Nephron (organoid): ENCODE data around the gene NUP85.
A peak's percentile ranks its signal among the peaks of the same experiment; 100 is the strongest.
"Not testable (repeated sequence)": the region's sequence is repeated elsewhere in the genome, so short reads cannot be mapped to it uniquely, and the experiment has no call there.

Source experiments
- H3K27ac Mint-ChIP-seq, 3 experiments: 2 replicates each; pipeline ENCODE4 v1.8.0; 2020; ENCODE audit warnings: mixed read lengths in 3 of 3, mild to moderate bottlenecking in 2 of 3, moderate library complexity in 1 of 3
- H3K27me3 Mint-ChIP-seq: 2 replicates; pipeline ENCODE4 v1.8.0; 2021; ENCODE audit warnings: low read depth, mild to moderate bottlenecking, moderate library complexity, mixed read lengths
- H3K36me3 Mint-ChIP-seq: 2 replicates; pipeline ENCODE4 v1.8.0; 2020; ENCODE audit warnings: low read depth, mixed read lengths
- H3K4me1 Mint-ChIP-seq: 2 replicates; pipeline ENCODE4 v1.8.0; 2020; ENCODE audit warnings: mixed read lengths
- H3K4me3 Mint-ChIP-seq, 3 experiments: 2 replicates each; pipeline ENCODE4 v1.8.0; 2020; ENCODE audit warnings: mild to moderate bottlenecking in 3 of 3, mixed read lengths in 3 of 3, moderate library complexity in 2 of 3
- H3K9me3 Mint-ChIP-seq: 2 replicates; pipeline ENCODE4 v1.8.0; 2020; ENCODE audit warnings: mixed read lengths
- CTCF ChIP-seq, 3 experiments: fragments of 200-600 bp; sonication (generic); IDR thresholded peaks; one replicate each; pipeline ENCODE4 v1.5.0; 2021; ENCODE audit warnings: antibody characterized with exemption in 3 of 3; ENCODE audit not compliant: unreplicated experiment in 3 of 3

The NUP85 gene

GRCh38 chr17:75252039-75252816 is 46.7 kb downstream of the NUP85 start:
- Mint-ChIP-seq H3K4me1 (peaks cover 26% of the 10 kb centered on the region), H3K9me3 (no peaks in the 10 kb centered on the region), H3K36me3 (no peaks in the 10 kb centered on the region), H3K27ac (peak overlapping the region in 1 of 3 experiments; percentile 64), H3K27me3 (no peaks in the 10 kb centered on the region), H3K4me3 (no peak overlapping the region)
- no peak for TF ChIP-seq CTCF (IDR thresholded peaks at IDR 0.05; ENCODE audit: unreplicated experiment in 3 of 3)

GRCh38 chr17:75255954-75256698 is 50.6 kb downstream of the NUP85 start:
- peaks cover 46% of the 10 kb centered on the region for H3K4me1 Mint-ChIP-seq
- H3K36me3 Mint-ChIP-seq, H3K27me3 Mint-ChIP-seq, H3K27ac Mint-ChIP-seq, H3K4me3 Mint-ChIP-seq, H3K9me3 Mint-ChIP-seq: not testable (repeated sequence)

- H3K9me3 Mint-ChIP-seq, H3K36me3 Mint-ChIP-seq, H3K27me3 Mint-ChIP-seq, H3K27ac Mint-ChIP-seq: not testable (repeated sequence)
- peak overlapping the region; percentile 5 to 29 (median 6) for H3K4me3 Mint-ChIP-seq
- peaks cover 54% of the 10 kb centered on the region for H3K4me1 Mint-ChIP-seq
These were observed 51.7 kb downstream of the NUP85 start for GRCh38 chr17:75257228-75257627.

GRCh38 chr17:75260641-75261335 is 55.3 kb downstream of the NUP85 start:
- Mint-ChIP-seq H3K4me1 (peaks cover 58% of the 10 kb centered on the region), H3K9me3 (no peaks in the 10 kb centered on the region), H3K27ac (peak overlapping the region; percentile 100), H3K36me3 (peaks cover 21% of the 10 kb centered on the region), H3K27me3 (no peaks in the 10 kb centered on the region), H3K4me3 (peak overlapping the region; percentile 99 to 100 (median 100))
- TF ChIP-seq CTCF (IDR thresholded peaks at IDR 0.05; ENCODE audit: unreplicated experiment in 3 of 3), result no peak

GRCh38 chr17:75261336-75262111 is 56.0 kb downstream of the NUP85 start, which contains the start of the genes GGA3 and MRPS7:
GGA3 (minus strand) TSS chr17:75261606; CDS start chr17:75261587, 19 bp downstream.
MRPS7 (plus strand) TSS chr17:75261879; CDS start chr17:75261901, 22 bp downstream.
- TF ChIP-seq CTCF (IDR thresholded peaks at IDR 0.05; ENCODE audit: unreplicated experiment in 3 of 3), result no peak
- Mint-ChIP-seq H3K4me1 (peaks cover 51% of the 10 kb centered on the region), H3K4me3 (peak within 1 kb of the TSS; percentile 99 to 100 (median 100)), H3K36me3 (peaks cover 24% of the 10 kb centered on the region), H3K27ac (peak within 1 kb of the TSS; percentile 100), H3K9me3 (no peaks in the 10 kb centered on the region), H3K27me3 (no peaks in the 10 kb centered on the region)

GRCh38 chr17:75262112-75262606 is 56.7 kb downstream of the NUP85 start:
- H3K27me3 Mint-ChIP-seq, result no peaks in the 10 kb centered on the region
- H3K4me3 Mint-ChIP-seq, result peak overlapping the region; percentile 99 to 100 (median 100)
- peak overlapping the region; percentile 100 for H3K27ac Mint-ChIP-seq
- peaks cover 54% of the 10 kb centered on the region for H3K4me1 Mint-ChIP-seq
- H3K36me3 Mint-ChIP-seq, result peaks cover 29% of the 10 kb centered on the region
- no peaks in the 10 kb centered on the region for H3K9me3 Mint-ChIP-seq
- no peak for TF ChIP-seq CTCF (IDR thresholded peaks at IDR 0.05; ENCODE audit: unreplicated experiment in 3 of 3)
